Keratinocyte (primary cell): ENCODE results near the gene SND1. TPM values are rescaled to one million over a fixed set of nuclear protein-coding genes. Genes with fewer than 3 reads are reported as not detected.

ENCODE experiments used
- DNase-seq: peaks from one replicate; pipeline ENCODE4 v3.0.0-alpha.2; 2011; ENCODE audit warnings: low read depth, missing footprints, low spot score
- FAIRE-seq: peaks from 2 replicates; lab custom pipeline; 2011; peaks lifted over from hg19 to GRCh38; lab: Jason Lieb, UNC
- H2AFZ ChIP-seq: 2 replicates; pipeline ENCODE4 v1.6.0; 2012; ENCODE audit warnings: low read length, control low read depth, inconsistent platforms; ENCODE audit not compliant: control insufficient read depth
- H3K27ac ChIP-seq: 2 replicates; pipeline ENCODE4 v1.5.1; 2011; ENCODE audit warnings: low read length; ENCODE audit not compliant: control insufficient read depth, insufficient read depth
- H3K27me3 ChIP-seq: 3 replicates; pipeline ENCODE4 v1.6.0; 2011; ENCODE audit warnings: low read length; ENCODE audit not compliant: control insufficient read depth, insufficient read depth; ENCODE audit errors: extremely low read depth
- H3K36me3 ChIP-seq, 2 experiments: 2 replicates in 1 of 2; 3 replicates in 1 of 2; pipeline ENCODE4 v1.5.1; 2011; ENCODE audit warnings: low read length in 2 of 2, mild to moderate bottlenecking in 1 of 2; ENCODE audit not compliant: control insufficient read depth in 2 of 2, insufficient read depth in 2 of 2; ENCODE audit errors: extremely low read depth in 1 of 2
- H3K4me1 ChIP-seq: 3 replicates; pipeline ENCODE4 v1.5.1; 2011; ENCODE audit warnings: low read length; ENCODE audit not compliant: control insufficient read depth, insufficient read depth; ENCODE audit errors: extremely low read depth
- H3K4me2 ChIP-seq: 3 replicates; pipeline ENCODE4 v1.6.0; 2011; ENCODE audit warnings: low read depth, low read length; ENCODE audit not compliant: control insufficient read depth, insufficient read depth; ENCODE audit errors: extremely low read depth
- H3K4me3 ChIP-seq, 3 experiments: fragments of 200-600 bp in 1 of 3; sonication (generic) in 1 of 3; 2 replicates in 2 of 3; 3 replicates in 1 of 3; pipeline ENCODE4 v1.5.1; 2011 to 2016; ENCODE audit warnings: low read length in 3 of 3, mild to moderate bottlenecking in 3 of 3, control low read depth in 2 of 3, inconsistent platforms in 1 of 3, low read depth in 1 of 3, mixed read lengths in 1 of 3, mixed run types in 1 of 3, moderate library complexity in 1 of 3; ENCODE audit not compliant: control insufficient read depth in 2 of 3, insufficient read depth in 2 of 3; ENCODE audit errors: extremely low read depth in 1 of 3
- H3K79me2 ChIP-seq: 2 replicates; pipeline ENCODE4 v1.6.0; 2012; ENCODE audit warnings: low read length; ENCODE audit not compliant: control insufficient read depth, insufficient read depth
- H3K9ac ChIP-seq: 3 replicates; pipeline ENCODE4 v1.6.0; 2011; ENCODE audit warnings: low read length; ENCODE audit not compliant: control insufficient read depth, insufficient read depth; ENCODE audit errors: extremely low read depth
- H3K9me1 ChIP-seq: 3 replicates; pipeline ENCODE4 v1.6.0; 2011; ENCODE audit warnings: low read length; ENCODE audit not compliant: control insufficient read depth, insufficient read depth; ENCODE audit errors: extremely low read depth
- H3K9me3 ChIP-seq: 2 replicates; pipeline ENCODE4 v1.5.1; 2012; ENCODE audit warnings: low read depth, low read length; ENCODE audit not compliant: control insufficient read depth
- H4K20me1 ChIP-seq: 3 replicates; pipeline ENCODE4 v1.6.0; 2011; ENCODE audit warnings: low read length; ENCODE audit not compliant: control insufficient read depth, insufficient read depth; ENCODE audit errors: extremely low read depth
- CTCF ChIP-seq, 3 experiments: IDR thresholded peaks in 1 of 3; conservative IDR thresholded peaks in 1 of 3; optimal IDR thresholded peaks in 1 of 3; 2 replicates in 2 of 3; 3 replicates in 1 of 3; pipeline versions ENCODE3 to v1.5.1; 2011; ENCODE audit warnings: low read length in 3 of 3, mild to moderate bottlenecking in 3 of 3, moderate library complexity in 2 of 3, control low read depth in 1 of 3, inconsistent platforms in 1 of 3; ENCODE audit not compliant: insufficient read depth in 2 of 3; ENCODE audit errors: extremely low read depth in 1 of 3
- EZH2 ChIP-seq: IDR thresholded peaks from one replicate; pipeline ENCODE4 v1.6.1; 2012; ENCODE audit warnings: inconsistent platforms, mild to moderate bottlenecking, low read length, moderate library complexity
- dilution Hi-C: fragments of 300-500 bp; cut with MboI; formaldehyde crosslinking; loops from one replicate; pipeline ENCODE4 v1.7.0; 2020; ENCODE audit warnings: low sequenced_read_pairs; ENCODE audit not compliant: extremely low pct_ligation_motif_present
- polyA plus RNA-seq, 5 experiments: library from polyadenylated mRNA; depleted of rRNA in 3 of 5; stranded (reverse) in 3 of 5; stranded (forward) in 1 of 5; unstranded in 1 of 5; fragments of >200 nt; gene quantifications; 1 replicate in 1 of 5; 2 replicates in 3 of 5; 3 replicates in 1 of 5; pipeline versions ENCODE4 v1.2.1 to v1.2.3, GENCODE V29; 2011 to 2012; ENCODE audit warnings: missing spikeins in 2 of 5, low read depth in 1 of 5, low replicate concordance in 1 of 5

SND1 gene
- polyA plus RNA-seq, 1 donor (not counting 4 experiments of a cell fraction or from before 2014, with no cell fraction given), result 140 TPM

- H3K4me3 ChIP-seq, result no peak overlapping the region
- no peak for FAIRE-seq
- no peaks in the 10 kb centered on the region for H3K4me1 ChIP-seq
- dilution Hi-C loops, result no loop called here
- TF ChIP-seq EZH2 (no peak), CTCF (optimal IDR thresholded peaks at IDR 0.05 in 1 of 3, IDR thresholded peaks at IDR 0.05 in 1 of 3, conservative IDR thresholded peaks at IDR 0.05 in 1 of 3; ENCODE audit: extremely low read depth in 1 of 3, insufficient read depth in 2 of 3, low read length in 3 of 3) (no peak)
- peaks cover 8 to 23% of the 10 kb centered on the region in 2 experiments for H3K36me3 ChIP-seq
- H3K27ac ChIP-seq, result no peak overlapping the region
- H3K27me3 ChIP-seq, result no peaks in the 10 kb centered on the region
- DNase-seq, result no peak
- H2AFZ ChIP-seq, result no peak overlapping the region
- no peak overlapping the region for H3K9ac ChIP-seq
- H4K20me1 ChIP-seq, result no peaks in the 10 kb centered on the region
- H3K9me1 ChIP-seq, result no peaks in the 10 kb centered on the region
- H3K4me2 ChIP-seq, result no peak overlapping the region
- H3K79me2 ChIP-seq, result no peaks in the 10 kb centered on the region
- H3K9me3 ChIP-seq, result no peaks in the 10 kb centered on the region
Observed at GRCh38 chr7:127933146-127933545, 281.2 kb downstream of the SND1 start.

DNA sequence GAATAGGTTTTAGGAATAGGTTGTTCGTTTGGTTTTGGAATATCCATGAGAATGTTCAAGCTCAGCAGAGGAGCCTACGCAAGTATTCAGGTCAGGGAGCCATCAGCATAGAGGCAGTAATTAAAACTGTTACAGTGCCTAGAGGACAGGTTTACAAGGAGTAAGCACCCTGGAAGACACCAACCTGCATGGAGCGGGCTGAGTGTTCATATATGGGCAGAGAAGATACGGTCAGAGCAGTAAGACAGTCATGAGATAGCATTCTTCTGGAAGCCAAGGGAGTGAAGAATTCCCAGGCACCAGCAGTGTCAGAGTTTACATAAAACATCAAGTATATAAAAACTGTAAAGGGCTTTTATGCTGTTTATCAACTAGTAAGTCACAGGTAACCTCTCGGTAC is 282.7 kb downstream of the SND1 start:
- Histone ChIP-seq H3K79me2 (peaks cover 3% of the 10 kb centered on the region), H3K9ac (no peak overlapping the region), H3K36me3 (peaks cover 5 to 15% of the 10 kb centered on the region in 2 experiments), H3K4me3 (no peak overlapping the region), H3K27me3 (no peaks in the 10 kb centered on the region), H3K9me1 (no peaks in the 10 kb centered on the region), H3K9me3 (no peaks in the 10 kb centered on the region), H3K4me2 (no peak overlapping the region), H3K27ac (no peak overlapping the region), H4K20me1 (no peaks in the 10 kb centered on the region), H2AFZ (no peak overlapping the region), H3K4me1 (peaks cover 3% of the 10 kb centered on the region)
- FAIRE-seq, result no peak
- TF ChIP-seq CTCF (optimal IDR thresholded peaks at IDR 0.05 in 1 of 3, IDR thresholded peaks at IDR 0.05 in 1 of 3, conservative IDR thresholded peaks at IDR 0.05 in 1 of 3; ENCODE audit: extremely low read depth in 1 of 3, insufficient read depth in 2 of 3, low read length in 3 of 3), result no peak
- no peak for TF ChIP-seq EZH2
- dilution Hi-C loops, result no loop called here
- DNase-seq, result no peak
